ENCODE results near the gene LSS.

DNA sequence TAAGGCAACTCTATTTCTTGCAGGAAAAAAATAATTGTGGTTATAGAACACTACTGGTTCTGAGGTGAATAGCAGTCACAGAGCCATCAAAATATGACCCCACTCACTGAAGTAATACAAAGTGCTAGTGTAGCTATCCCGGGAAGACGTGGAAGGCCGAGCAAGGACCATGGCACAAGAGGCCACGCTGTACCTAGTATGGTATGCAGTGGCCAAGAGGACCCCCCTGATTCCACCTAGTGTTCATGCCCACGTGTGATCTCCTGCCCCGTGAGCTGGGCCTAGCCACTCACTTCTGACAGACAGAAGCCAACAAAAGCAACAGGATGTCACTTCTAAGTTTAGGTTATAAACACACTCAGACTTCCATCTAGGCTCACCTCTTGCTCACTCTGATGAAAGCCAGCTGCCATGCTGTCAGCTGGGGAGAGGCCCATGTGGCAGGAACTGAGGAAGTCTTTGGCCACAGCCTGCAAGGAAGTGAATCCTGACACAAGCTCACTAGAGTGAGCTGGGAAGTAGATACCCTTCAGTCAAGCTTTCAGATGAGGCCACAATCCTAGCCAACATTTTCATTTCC, 21.7 kb upstream of the LSS start:
- no peak for TF ChIP-seq POLR2A (IDR thresholded peaks at IDR 0.05)
- TF ChIP-seq CTCF (IDR thresholded peaks at IDR 0.05): no peak

All from stomach (tissue), 4 donors.